GM11168 (cell line): ENCODE data around the gene TPP2.

Experiments
- in situ Hi-C: fragments of 300-500 bp; cut with MboI; formaldehyde crosslinking; loops from one replicate; pipeline ENCODE4 v1.12.0; 2022; ENCODE audit warnings: low sequenced_read_pairs; ENCODE audit not compliant: unreplicated experiment

TPP2 gene

DNA sequence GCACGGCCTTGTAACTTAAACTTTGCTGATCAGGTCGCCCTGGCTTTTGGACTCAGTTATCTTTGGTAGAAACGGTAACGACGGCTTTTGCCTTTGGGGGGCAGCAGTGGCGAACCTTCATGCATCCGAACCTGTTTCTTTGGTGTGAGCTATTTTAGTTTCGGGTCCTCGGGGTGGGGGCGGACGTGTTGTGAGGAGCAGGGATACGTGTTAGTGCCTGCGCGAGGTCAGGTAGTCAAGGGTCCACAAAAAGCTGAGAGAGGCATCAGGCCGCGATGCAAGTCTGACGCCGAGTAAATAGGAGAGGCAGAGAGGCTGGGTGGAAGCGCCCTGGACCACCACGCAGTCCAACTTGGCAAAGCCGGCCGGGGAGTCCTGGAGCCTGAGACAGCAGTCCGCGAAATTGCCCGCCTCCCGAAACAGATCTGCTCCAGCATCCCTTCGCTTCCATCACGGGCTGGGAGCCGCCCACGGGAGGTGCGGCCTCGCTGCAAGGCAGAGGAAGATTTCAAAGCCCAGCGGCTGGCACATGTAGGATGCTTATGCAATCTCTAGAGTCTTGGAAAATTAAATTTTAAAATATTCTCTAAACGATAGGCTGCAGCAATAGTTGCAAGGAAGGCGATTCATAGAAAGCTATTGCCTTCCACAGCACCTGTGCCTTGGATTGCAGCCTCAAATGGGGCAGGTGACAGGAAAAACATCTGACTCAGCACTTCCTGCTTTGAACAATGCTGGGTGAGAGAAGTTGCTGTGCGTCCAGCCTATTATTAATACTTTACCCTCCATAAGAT is 4.6 kb upstream of the TPP2 start:
- in situ Hi-C loops, result loop anchor here (10.0 kb wide), 1 partner anchor 263 kb away; no protein-coding TSS in a partner anchor

DNA sequence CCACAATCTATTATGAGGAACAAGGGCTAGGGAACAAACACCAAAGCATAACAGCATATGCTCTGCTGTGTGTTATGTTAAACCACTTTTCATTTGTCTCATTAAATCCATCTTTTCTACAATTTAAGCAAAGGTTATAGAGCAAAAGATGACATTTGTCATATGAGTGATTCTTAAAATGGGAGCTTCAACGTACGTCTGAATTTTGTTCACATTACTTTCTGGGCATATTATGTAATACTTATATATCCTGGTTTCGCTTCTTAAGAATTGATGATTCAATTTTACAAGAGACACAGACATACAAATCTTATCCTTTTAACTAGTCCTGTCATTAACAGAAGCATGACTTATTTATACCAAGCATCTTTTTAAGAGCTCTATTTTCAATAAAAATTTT is 3.3 kb upstream of the TPP2 start:
- in situ Hi-C loops, result loop anchor here (10.0 kb wide), 1 partner anchor 261 kb away; no protein-coding TSS in a partner anchor

DNA sequence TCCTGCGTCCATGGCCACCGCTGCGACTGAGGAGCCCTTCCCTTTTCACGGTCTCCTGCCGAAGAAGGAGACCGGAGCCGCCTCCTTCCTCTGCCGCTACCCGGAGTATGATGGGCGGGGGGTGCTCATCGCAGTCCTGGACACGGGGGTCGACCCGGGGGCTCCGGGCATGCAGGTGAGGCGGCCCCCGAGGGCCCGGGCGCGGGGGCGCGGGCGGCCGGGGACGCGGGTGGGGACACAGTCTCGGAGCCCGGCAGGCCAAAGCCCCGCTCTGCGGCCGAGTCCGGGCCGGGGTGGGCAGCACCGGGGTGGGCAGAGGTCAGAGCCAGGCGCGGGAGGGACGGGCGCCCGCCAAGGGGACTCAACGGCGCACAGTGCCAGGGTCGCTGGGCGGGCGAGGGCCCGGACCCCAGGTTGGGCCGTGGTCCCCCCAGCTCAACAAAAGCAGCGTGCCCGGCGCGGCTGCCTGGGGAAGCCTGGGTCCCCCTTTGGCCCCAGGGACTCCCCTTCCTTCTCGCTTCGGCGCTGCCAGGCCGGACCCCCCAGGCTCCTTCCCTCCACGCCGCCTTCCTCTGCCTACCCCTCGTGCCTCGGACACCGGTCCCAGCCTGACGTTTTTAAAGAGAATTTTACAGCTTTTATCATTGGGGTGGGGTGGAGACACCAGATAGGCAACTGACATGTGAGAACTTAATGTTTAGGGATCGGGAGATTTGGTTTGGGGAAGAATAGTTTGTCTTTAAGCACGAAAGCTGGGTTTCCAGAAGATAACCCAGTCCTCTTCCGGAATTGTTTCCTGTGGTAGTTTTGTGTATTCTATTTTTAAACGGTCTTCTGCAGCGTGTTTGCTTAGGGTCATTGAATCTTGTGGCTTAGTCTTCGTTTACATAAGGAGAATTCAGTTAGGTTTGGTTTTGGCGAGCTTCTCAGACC is 509 bp downstream of the TPP2 start:
- in situ Hi-C loops, result loop anchor here (10.0 kb wide), 1 partner anchor 258 kb away; no protein-coding TSS in a partner anchor

DNA sequence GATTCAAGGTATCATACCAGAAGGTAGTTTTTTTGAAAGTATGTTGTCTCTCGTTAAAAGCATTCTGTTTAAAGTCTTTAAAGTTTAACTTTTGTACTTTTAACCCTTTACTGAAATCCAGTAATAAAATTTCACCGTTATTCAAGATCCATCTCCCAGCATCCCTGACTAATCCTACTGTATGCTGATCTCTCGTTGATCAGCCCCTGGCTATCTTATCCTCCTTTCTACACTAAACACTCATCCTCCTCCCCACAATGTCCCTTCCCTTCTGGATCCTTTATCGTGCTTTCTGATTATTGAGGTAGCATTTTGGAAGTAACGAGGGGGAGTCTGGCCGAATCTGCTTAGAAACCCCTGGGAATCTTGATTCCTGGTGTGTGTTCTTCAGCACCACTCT is 1.3 kb downstream of the TPP2 start:
- in situ Hi-C loops, result loop anchor here (10.0 kb wide), 1 partner anchor 257 kb away; no protein-coding TSS in a partner anchor

DNA sequence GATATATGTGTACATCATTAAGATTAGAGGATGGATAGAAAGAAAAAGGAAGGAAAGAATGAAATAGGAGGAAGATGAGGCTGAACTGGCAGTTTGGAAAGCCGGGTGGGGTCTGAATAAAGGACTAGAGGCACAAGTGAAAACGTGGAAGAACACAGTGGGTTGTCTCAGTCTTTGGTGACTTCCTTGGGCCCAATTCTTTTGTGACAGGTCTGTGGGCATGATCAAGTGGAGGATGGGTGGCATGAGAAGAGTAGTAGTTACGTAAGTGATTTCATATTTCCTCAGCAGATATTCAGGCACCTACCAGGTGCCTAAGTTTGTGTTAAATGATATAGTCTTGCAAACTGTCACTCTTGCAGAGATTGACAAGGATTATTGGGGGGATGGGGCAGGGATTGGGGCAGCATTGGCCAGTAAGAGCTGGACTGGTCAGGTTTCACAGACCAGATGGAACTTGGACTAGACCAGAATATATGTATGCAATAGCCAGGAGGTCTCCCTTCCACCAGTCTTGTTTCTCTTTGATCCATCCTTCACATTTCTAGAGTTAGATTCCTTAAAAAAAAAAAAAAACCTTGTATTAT is 2.7 kb downstream of the TPP2 start:
- in situ Hi-C loops, result loop anchor here (10.0 kb wide), 1 partner anchor 255 kb away; no protein-coding TSS in a partner anchor

DNA sequence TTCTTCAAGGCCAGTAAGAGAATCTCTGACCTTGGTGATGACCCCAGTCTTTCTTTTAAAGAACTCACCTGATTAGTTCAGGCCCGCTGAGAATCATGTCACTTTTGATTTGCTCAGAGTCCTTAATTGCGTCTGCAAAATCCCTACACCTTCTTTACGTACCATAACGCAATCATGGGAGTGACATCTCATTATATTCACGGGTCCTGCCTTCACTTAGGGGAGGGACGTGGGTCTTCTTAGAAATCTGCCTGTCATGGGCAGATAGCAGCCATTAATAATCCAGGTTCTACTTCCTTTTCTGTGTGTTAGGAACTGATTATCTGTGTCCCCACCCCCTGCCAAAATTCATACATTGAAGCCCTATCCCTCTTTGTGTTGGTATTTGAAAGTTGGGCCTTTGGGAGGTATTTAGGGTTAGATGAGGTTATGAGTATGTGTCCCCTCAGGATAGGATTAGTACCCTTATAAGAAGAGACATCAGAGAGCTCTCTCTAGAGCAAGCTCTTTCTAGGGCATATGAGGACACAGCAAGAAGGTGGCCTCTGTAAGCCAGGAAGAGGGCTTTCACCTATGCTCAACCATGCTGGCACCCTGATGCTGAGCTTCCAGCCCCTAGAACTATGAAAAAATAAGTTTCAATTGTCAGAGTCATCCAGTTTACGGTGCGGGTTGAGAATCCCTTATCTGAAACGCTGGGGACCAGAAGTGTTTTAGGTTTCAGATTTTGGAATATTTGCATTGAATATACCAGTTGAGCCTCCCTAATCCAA is 9.9 kb downstream of the TPP2 start:
- in situ Hi-C loops, result no loop called here

DNA sequence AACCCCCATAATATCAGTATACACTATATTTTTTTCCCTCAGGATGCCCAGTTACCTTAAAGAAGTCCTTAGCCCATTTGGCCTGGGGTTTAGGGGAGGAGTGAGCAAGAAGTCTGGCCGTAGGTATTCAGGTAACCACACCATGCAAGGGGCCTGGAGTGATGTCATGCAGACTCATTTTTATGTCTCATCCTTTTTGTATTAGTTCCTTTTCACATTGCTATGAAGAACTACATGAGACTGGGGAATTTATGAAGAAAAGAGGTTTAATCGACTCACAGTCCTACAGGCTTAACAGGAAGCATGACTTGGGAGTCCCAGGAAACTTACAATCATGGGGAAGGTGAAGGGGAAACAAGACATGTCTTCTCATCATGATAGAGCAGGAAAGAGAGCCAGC is 12.2 kb downstream of the TPP2 start:
- in situ Hi-C loops, result no loop called here

DNA sequence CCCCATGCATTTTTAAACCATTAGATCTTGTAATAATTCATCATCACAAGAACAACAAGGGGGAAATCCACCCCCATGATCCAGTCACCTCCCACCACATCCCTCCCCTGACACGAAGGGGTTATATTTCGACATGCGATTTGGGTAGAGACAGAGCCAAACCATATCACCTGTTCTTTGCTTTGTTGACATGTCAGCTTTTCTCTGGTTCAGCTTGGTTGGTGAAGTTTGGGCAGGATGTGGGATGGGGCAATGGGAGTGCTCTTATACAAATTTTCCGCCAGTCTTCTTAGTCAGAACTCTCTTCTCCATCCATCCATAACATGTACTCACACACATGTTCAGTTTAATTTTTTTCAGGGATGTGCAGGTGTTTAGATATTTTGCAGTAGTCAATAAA is 12.9 kb downstream of the TPP2 start:
- in situ Hi-C loops, result no loop called here

DNA sequence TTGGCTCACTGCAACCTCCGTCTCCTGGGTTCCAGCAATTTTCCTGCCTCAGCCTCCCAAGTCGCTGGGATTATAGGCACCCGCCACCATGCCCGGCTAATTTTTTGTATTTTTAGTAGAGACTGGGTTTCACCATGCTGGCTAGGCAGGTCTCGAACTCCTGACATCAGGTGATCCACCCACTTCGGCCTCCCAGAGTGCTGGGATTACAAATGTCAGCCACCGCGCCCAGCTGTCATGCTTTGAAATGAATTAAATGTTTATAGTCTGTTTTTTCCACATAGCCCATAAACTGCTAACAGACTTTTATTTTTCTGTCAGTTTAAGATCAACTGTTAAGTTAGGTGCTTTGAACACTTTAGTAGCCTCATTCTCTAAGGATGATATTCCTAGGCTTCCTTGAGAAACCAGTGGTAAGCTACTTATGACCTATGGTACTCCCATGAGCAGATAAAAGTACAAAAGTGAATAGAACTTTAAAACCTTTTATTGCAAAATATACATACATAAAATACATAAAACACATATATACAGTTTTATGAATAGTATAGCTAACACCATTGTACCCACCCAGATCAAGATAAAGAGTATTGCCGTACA is 13.6 kb downstream of the TPP2 start:
- in situ Hi-C loops, result no loop called here

DNA sequence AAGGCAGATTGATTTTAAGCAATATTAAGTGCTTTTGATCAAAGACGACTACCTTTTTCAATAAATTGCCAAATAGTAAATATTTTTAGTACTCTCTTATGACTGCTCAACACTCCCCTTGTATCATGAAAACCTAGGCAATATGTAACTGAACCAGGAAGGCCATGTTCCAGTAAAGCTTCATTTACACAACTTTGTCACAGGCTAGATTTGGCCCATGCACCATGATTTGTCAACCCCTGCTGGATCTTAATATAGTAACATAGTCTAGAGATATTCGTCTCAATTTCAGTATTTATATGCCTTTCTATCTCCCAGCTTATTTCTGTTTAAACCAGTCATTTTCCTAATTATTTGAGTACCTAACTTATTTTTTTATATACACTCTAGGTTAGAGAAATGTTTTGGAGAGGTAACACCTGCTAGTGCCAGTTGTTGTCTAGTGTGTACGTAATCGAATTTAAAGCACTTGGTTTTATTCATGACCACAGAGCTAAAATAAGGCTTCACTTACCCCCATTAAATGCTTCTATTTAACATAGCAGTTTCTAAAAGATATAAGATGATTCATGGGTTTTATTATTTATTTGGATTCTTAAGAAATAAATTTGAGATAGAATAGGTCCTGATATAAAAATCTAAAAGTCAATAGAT is 21.0 kb downstream of the TPP2 start:
- in situ Hi-C loops, result no loop called here

DNA sequence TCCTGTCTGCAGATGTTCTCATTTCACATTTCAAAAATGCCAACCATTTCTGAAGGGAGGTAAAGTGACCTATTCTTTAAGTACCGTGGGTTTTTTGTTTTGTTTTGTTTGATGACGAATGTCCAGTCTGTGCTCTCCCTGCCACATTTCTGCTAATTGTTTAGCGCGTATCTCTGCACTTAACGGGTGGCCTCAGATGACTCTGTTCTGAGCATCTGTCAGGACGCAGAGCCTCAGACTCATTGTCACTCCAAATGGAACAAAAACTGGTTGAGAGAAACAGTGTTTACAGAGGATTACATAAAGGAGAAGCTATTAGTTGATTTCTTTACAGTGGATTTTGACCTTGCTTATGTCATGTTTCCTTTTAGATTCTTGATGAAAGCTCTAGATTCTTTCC is 23.7 kb downstream of the TPP2 start:
- in situ Hi-C loops, result no loop called here

DNA sequence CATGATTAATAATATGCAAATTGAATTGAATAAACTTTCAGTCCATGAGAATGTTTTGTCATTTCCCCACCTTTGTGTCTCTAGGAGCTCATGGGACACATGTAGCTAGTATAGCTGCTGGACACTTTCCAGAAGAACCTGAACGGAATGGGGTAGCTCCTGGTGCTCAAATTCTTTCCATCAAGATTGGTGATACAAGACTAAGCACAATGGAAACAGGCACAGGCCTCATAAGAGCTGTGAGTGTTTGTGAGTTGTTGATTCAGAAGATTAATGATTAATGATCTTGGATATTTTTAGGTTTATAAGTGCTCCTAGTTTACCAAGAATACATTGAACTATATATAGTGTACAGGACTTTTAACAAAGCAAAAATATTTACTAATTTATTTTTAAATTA is 30.1 kb downstream of the TPP2 start:
- in situ Hi-C loops, result no loop called here

DNA sequence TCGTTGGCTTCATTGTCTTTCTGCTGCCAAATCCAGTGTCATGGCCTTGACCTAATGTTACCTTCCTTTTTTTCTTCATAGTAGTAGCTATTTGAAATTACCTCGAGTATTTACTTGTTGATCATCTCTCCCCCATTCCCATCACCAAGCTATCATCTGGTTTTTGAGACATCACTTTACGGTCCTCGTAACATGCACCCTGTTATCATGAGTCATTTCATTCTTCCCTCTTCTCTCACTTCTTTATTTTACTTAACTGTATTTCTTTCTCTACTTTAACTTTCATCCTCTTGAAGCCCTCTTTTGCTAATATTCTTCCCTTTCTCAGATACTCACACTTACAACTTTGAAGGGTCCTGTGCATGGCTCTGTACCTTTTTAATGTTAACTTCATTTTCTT is 31.8 kb downstream of the TPP2 start:
- in situ Hi-C loops, result no loop called here

DNA sequence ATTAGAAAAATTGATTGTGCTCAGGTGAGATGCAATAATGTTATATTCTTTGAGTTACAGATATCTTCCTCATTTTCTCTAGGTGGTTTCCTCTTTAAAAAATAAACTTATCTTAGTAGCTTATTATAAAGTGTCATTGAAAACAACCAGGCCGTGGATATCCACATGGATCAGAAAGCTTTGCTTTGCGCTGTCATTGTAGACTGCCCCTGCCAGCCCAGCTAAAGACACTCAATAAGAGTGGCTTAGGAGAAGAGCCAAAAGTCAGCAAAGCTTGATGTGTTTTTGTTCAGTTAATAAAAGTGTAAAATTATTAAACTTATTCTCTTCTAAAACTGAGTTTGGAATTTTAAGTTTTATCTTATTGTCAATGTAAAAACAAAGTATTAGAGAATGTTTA is 34.4 kb downstream of the TPP2 start:
- in situ Hi-C loops, result no loop called here

DNA sequence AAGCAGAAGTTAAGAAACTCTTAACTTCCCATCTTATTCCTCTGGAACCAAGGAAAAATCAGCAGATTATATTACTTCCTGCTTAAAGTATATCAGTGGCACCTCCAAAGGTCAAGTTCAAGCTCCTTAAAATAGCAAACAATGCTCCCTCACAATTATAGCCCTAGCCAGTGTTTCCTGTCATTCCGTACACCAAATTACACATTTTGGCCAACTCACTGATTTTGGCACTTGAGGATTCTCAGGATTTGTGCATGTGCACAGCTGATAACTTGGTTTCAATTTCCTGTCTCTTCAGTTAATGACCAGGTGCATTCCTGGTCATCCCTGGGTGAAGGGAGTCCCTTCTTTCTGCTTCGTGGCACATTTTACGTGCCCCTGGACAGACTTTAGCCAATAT is 42.0 kb downstream of the TPP2 start:
- in situ Hi-C loops, result no loop called here

DNA sequence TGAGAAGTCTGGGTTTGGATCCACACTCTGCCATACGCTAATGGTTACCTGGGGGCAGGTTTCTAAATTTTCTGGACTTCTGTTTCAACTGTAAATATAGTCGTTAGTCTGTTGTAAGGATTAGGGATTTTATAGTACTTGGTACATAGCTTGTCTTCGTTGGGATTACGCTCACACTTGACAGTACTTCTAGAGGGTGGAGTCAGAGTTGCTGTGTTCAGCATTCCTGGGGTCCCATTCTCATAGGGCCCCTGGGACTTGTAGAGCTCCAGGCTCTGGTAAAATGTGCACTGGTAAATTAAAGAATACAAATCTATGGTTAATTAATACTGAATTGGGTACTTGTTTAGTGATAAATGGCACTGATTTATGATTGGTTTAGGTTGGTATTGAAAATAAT is 45.2 kb downstream of the TPP2 start:
- in situ Hi-C loops, result no loop called here

DNA sequence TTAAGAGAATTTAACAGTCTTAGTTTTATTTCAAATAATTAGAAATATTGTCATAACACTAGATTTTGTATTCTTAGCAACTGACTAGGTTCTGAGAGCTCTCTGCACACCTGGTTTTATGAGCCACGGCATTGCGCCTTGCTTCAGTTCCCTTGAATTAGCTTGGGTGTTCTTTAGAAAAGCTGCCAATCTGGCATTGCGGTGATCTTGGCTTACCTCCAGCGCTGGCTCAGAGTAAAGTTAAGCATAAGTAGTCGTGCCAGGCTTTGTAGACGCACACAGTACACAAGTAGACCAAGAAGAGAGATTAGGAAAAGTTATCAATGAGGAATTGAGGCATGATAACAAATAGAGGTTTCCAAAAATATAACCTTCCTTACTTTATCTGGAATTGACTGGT is 45.7 kb downstream of the TPP2 start:
- in situ Hi-C loops, result no loop called here

DNA sequence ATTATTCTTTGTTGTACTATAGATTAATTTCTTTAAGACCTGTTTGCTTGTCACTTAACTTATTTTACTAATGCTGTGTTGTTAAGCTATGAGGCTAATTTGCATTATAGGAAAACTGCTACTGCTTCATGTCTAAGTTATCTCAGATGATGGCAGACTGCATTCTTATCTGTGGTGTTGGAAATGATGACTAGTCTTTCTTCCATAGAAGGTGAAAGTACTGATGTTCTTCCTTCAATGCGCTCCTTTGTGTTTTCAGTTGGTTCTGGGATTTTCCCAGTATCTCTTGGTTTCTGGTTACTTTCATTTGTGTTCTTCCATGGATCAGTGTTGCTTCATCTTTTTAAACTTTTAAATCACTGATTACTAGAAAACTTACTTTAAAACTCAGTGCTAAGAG is 46.9 kb downstream of the TPP2 start:
- in situ Hi-C loops, result no loop called here

DNA sequence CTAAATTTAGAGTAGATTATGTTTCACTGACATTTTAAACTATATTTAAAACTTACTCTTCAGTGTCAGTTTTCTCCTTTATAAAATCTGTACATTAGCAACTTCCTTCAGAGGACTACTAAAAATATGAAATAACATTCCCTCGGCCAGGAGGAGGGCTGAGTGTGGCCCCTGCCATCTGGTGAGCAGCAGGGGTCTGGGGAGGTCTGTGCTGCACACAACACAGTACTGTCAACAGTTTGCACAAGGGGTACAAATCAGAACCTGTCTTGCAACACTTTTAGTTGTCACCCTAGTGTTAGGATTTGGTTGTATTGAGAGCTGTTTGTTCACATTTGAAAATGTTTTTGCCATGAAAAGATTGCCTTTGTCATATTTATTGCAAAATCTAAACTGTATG is 48.9 kb downstream of the TPP2 start:
- in situ Hi-C loops, result no loop called here
